Mesodermal cell (in vitro differentiated cells): Measurements from ENCODE around the gene BTNL3. TPM values are rescaled to one million over a fixed set of nuclear protein-coding genes. Genes with fewer than 3 reads are reported as not detected.

Experiments
- H3K27ac ChIP-seq: 2 replicates; pipeline ENCODE4 v1.7.0; 2013; ENCODE audit warnings: mild to moderate bottlenecking, low read depth, low read length, moderate library complexity; ENCODE audit not compliant: severe bottlenecking
- H3K36me3 ChIP-seq: 2 replicates; pipeline ENCODE4 v1.7.1; 2013; ENCODE audit warnings: mild to moderate bottlenecking, low read length, moderate library complexity; ENCODE audit not compliant: control insufficient read depth, insufficient read depth
- H3K4me1 ChIP-seq: one replicate; pipeline ENCODE4 v1.7.1; 2013; ENCODE audit warnings: mild to moderate bottlenecking, low read length; ENCODE audit not compliant: insufficient read depth, control insufficient read depth, poor library complexity, severe bottlenecking
- H3K4me3 ChIP-seq: 2 replicates; pipeline ENCODE4 v1.7.0; 2013; ENCODE audit warnings: low read length, control low read depth, mild to moderate bottlenecking; ENCODE audit not compliant: insufficient read depth, poor library complexity, severe bottlenecking; ENCODE audit errors: extremely low read depth
- H3K9me3 ChIP-seq: 2 replicates; pipeline ENCODE4 v1.7.1; 2013; ENCODE audit warnings: mild to moderate bottlenecking, low read length, moderate library complexity; ENCODE audit not compliant: control insufficient read depth
- WGBS, 2 experiments: methylation state at CpG; one replicate each; pipeline ENCODE4 v1.1.5; 2013; ENCODE audit warnings: missing lambda C conversion rate in 2 of 2; ENCODE audit not compliant: insufficient coverage in 2 of 2; 5-methylcytosine and 5-hydroxymethylcytosine counted together
- polyA plus RNA-seq, 2 experiments: library from polyadenylated mRNA; stranded (reverse); fragments of 50-300 nt; gene quantifications; one replicate each; pipeline ENCODE4 v1.2.3, GENCODE V29; 2013

The BTNL3 gene
- polyA plus RNA-seq (2013, experiment 1 of 2) = not detected
- polyA plus RNA-seq (2013, experiment 2 of 2) = not detected

- no peaks in the 10 kb centered on the region for H3K9me3 ChIP-seq
- H3K36me3 ChIP-seq = no peaks in the 10 kb centered on the region
- no peak within 1 kb of the TSS for H3K27ac ChIP-seq
- H3K4me1 ChIP-seq = no peaks in the 10 kb centered on the region
- WGBS, 2 experiments = 90 to 92% methylated on average over 4 to 5 of the region's 5 CpGs
- H3K4me3 ChIP-seq = no peak within 1 kb of the TSS
Measured at GRCh38 chr5:180988592-180988991, at the start of gene BTNL3. Gene BTNL3 (plus strand): TSS chr5:180988846. CDS start chr5:180989029, 183 bp downstream.

- WGBS, 2 experiments = 90% methylated on average over 2 of the region's 6 CpGs; no CpG with 5 or more reads in 1 of the 2 experiments
- Histone ChIP-seq H3K27ac (no peak overlapping the region), H3K4me3 (no peak overlapping the region), H3K36me3 (no peaks in the 10 kb centered on the region), H3K4me1 (no peaks in the 10 kb centered on the region), H3K9me3 (no peaks in the 10 kb centered on the region)
Measured at GRCh38 chr5:180950291-180950949, 38.2 kb upstream of the BTNL3 start.

GRCh38 chr5:180959661-180960060, 29.0 kb upstream of the BTNL3 start:
- Histone ChIP-seq H3K36me3 (no peaks in the 10 kb centered on the region), H3K4me1 (no peaks in the 10 kb centered on the region), H3K4me3 (no peak overlapping the region), H3K9me3 (no peaks in the 10 kb centered on the region), H3K27ac (no peak overlapping the region)
- 100% methylated on average over 1 of the region's 5 CpGs; no CpG with 5 or more reads in 1 of the 2 experiments for WGBS, 2 experiments

- no peak overlapping the region for H3K27ac ChIP-seq
- H3K9me3 ChIP-seq = no peaks in the 10 kb centered on the region
- 68% methylated on average over 3 of the region's 3 CpGs; no CpG with 5 or more reads in 1 of the 2 experiments for WGBS, 2 experiments
- H3K4me3 ChIP-seq = no peak overlapping the region
- no peaks in the 10 kb centered on the region for H3K4me1 ChIP-seq
- H3K36me3 ChIP-seq = no peaks in the 10 kb centered on the region
Measured at GRCh38 chr5:180960209-180960608, 28.4 kb upstream of the BTNL3 start.

GRCh38 chr5:180969406-180969805, 19.2 kb upstream of the BTNL3 start:
- Histone ChIP-seq H3K9me3 (no peaks in the 10 kb centered on the region), H3K36me3 (no peaks in the 10 kb centered on the region), H3K4me3 (no peak overlapping the region), H3K27ac (no peak overlapping the region), H3K4me1 (no peaks in the 10 kb centered on the region)
- 90 to 100% methylated on average over 3 to 11 of the region's 23 CpGs for WGBS, 2 experiments

- WGBS, 2 experiments = 86 to 92% methylated on average over 6 to 10 of the region's 31 CpGs
- H3K4me3 ChIP-seq = no peak overlapping the region
- no peaks in the 10 kb centered on the region for H3K4me1 ChIP-seq
- H3K36me3 ChIP-seq = no peaks in the 10 kb centered on the region
- no peak overlapping the region for H3K27ac ChIP-seq
- no peaks in the 10 kb centered on the region for H3K9me3 ChIP-seq
Measured at GRCh38 chr5:180970336-180970735, 18.3 kb upstream of the BTNL3 start.

- no peak overlapping the region for H3K27ac ChIP-seq
- no CpG with 5 or more reads among the region's 4 CpGs for WGBS, 2 experiments
Measured at GRCh38 chr5:180970875-180971274, 17.8 kb upstream of the BTNL3 start.

GRCh38 chr5:180974612-180975315, 13.9 kb upstream of the BTNL3 start:
- no peaks in the 10 kb centered on the region for H3K9me3 ChIP-seq
- H3K27ac ChIP-seq = no peak overlapping the region
- H3K36me3 ChIP-seq = no peaks in the 10 kb centered on the region
- H3K4me1 ChIP-seq = no peaks in the 10 kb centered on the region
- no peak overlapping the region for H3K4me3 ChIP-seq
- WGBS, 2 experiments = no CpG with 5 or more reads among the region's 2 CpGs

More at GRCh38 chr5:180970875-180971274, 17.8 kb upstream of the BTNL3 start:
- H3K36me3 ChIP-seq = no peaks in the 10 kb centered on the region
- no peak overlapping the region for H3K4me3 ChIP-seq
- no peaks in the 10 kb centered on the region for H3K4me1 ChIP-seq
- H3K9me3 ChIP-seq = no peaks in the 10 kb centered on the region

GRCh38 chr5:180975338-180975737, 13.3 kb upstream of the BTNL3 start:
- no CpG with 5 or more reads among the region's 2 CpGs for WGBS, 2 experiments
- no peak overlapping the region for H3K27ac ChIP-seq
- H3K9me3 ChIP-seq = no peaks in the 10 kb centered on the region
- no peaks in the 10 kb centered on the region for H3K36me3 ChIP-seq
- no peak overlapping the region for H3K4me3 ChIP-seq
- no peaks in the 10 kb centered on the region for H3K4me1 ChIP-seq

- no peaks in the 10 kb centered on the region for H3K9me3 ChIP-seq
- H3K4me1 ChIP-seq = no peaks in the 10 kb centered on the region
- H3K4me3 ChIP-seq = no peak overlapping the region
- 93% methylated on average over 2 of the region's 6 CpGs; no CpG with 5 or more reads in 1 of the 2 experiments for WGBS, 2 experiments
- no peaks in the 10 kb centered on the region for H3K36me3 ChIP-seq
- no peak overlapping the region for H3K27ac ChIP-seq
Measured at GRCh38 chr5:180976518-180976917, 12.1 kb upstream of the BTNL3 start.

GRCh38 chr5:180977852-180978251, 10.8 kb upstream of the BTNL3 start:
- Histone ChIP-seq H3K36me3 (no peaks in the 10 kb centered on the region), H3K4me3 (no peak overlapping the region), H3K27ac (no peak overlapping the region), H3K9me3 (no peaks in the 10 kb centered on the region), H3K4me1 (no peaks in the 10 kb centered on the region)
- no CpG with 5 or more reads among the region's 1 CpG for WGBS, 2 experiments
